HL-60/S4 treated with phorbol 12-myristate 13-acetate at 8.2 ng/mL for 4 days and 3 days (cell line): ENCODE results near the gene TAF3.

Experiments
- in situ Hi-C: fragments of 300-500 bp; cut with MboI; formaldehyde crosslinking; loops from 2 replicates; pipeline ENCODE4 v1.15.0; 2022; ENCODE audit warnings: low sequenced_read_pairs

Gene TAF3

DNA sequence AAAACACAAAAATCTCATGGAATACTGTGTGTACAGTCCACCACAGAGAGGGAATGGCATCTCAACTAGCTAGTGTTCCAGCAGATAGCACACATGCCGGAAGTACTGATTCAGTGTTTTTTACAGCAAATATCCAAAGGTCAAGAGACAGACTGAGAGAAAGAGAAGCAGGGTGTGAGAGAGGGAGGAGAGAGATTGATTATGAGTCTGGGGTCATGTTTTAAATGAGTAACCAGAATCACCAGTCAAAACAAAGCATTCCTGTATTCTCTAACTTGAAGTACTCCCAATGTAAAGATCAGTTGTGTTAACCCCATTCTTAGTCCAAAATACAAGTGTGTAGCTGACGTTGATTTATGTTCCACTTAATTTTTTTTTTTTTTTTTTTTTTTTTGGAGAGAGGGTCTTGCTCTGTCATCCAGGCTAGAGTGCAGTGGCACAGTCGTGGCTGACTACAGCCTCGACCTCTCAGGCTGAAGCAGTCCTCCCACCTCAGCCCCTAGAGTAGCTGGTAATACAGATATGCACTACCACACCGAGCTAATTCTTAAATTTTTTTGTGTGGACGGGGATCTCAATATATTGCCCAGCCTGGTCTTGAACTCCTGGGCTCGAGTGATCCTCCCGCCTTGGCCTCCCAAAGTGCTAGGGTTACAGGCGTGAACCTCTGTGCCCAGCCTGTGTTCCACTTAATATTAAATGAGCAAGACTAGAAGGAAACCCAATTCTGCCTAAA, 114.2 kb downstream of the TAF3 start:
- in situ Hi-C loops = no loop called here

DNA sequence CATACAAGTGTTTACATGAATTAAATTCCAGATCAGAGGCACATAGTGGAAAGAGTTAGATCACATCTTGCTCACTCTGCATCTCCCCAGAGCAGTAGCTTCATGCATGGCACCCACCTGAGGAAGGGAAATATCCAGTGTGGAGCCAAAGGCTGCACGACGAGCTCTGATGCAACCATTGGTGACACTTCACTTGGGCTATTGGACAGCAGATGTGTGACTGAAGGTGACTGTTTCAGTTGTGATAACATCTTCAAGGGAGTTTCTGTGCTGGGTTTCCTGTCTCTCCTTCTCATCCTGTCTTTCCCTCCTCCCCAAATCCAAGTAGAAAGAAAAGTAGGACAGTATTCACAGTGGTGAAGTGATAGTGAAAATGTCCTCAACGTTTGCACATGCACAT, 115.0 kb downstream of the TAF3 start:
- in situ Hi-C loops = no loop called here

DNA sequence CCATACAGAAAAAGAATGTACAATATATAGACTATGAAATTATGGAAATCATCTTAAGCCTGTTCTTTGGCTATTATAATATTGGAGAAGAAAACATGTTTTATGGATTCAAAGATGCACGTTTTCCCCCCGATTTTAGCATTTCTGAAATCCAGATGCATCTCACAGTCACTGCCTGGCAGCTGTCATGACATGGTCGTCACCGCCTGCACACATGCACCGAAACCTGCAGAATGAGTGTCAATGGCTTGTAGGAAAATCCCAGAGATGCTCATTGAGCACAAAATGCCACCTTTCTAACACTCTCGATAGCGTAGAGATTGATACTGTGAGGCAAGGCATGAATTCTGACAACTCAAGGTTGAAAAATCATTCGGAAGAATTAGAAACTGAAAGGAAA, 115.5 kb downstream of the TAF3 start:
- in situ Hi-C loops = no loop called here

DNA sequence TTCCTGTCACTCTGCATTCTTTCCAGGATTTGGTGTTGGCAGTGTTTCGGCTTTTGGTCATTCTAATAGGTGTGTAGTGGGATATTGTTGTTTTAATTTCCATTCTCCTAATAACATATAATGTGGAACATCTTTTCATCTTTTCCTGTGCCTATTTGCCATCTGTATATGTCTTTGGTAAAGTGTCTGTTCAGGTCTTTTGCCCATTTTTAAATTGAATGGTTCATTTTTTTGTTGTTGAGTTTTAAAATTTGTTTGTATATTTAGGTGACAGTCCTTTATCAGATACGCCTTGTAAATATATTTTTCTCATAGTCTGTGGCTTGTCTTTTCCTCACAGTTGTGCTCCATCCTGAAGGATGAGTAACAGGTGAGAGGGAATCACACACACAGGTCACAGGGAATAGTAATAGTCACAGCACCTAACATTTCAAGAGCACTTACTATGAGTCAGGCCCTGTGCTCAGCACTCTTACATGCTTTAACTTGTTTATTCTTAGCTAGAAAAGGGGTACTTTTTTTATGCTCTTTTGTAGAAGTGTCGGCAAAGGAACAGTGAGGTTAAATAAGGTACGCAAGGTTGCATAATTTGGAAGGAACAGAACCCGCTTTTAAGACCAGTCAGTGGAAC, 119.1 kb downstream of the TAF3 start:
- in situ Hi-C loops = no loop called here

DNA sequence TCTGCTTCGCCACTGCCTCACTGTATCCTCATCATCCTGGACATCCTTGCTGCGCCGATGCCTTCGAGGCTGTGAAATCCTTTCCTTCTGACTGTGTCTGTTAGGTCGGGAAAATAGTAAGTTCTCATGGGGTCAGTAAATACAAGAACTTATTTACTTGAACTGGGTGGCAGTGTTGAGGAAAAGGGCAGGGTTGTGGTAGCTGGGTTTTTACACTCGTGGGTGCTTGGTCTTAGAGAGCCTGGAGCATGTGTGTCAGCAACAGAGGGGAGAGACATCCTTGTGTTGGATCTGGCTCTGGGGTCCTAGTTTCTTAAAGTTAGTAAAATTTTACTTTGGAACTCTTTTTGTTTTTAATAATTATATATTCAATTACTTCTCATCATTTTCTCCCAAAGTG, 123.3 kb downstream of the TAF3 start:
- in situ Hi-C loops = no loop called here

DNA sequence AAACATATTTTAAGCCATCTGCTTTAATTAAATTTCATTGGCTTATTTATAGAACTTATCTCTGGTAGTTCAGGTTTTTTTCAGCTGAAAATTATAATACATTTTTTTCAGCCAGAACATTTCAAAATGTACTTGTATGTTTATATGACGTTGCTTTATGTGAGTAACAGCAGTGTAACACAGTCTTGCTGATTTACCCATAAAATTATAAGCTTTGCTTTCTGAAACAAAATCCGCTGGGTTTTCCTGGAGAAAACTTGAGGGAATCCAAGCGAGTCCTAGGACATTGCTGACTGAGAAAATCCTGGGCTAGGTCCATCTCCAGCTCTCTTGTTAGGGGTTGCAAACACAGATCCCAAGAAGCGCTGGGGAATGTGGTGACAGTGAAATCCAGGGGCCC, 124.0 kb downstream of the TAF3 start:
- in situ Hi-C loops = no loop called here

DNA sequence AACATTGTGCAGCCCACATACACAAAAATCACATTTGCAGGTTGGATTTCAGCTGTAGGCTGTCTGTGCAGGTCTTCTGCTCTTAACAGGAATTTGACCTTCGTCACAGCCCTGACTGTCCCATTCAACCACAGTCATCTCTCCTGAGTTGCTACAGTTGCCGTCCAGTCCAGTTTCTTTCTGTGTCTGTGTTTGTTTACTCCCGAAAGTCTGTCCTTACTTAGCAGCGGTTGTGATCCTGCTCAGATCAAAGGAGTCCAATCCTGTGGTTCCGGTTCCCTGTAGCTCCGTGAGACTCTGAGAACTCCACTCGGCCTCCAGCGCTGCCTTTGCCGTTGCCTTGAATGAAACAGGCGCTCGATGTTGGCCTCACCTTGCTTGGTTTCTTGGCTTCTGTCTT, 124.6 kb downstream of the TAF3 start:
- in situ Hi-C loops = no loop called here

DNA sequence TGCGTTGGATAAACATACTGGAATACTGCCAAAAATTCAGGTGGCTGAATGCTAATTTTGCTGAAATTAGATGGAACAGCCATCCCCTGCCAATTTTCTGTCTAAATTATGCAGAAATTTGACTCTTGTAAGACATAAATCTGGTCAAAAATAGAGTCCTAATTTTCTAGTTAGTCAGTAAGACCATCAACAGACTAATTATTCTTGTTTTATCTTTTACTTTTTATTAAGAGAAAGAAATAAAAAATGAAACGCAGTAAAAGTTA, 125.8 kb downstream of the TAF3 start:
- in situ Hi-C loops = no loop called here

DNA sequence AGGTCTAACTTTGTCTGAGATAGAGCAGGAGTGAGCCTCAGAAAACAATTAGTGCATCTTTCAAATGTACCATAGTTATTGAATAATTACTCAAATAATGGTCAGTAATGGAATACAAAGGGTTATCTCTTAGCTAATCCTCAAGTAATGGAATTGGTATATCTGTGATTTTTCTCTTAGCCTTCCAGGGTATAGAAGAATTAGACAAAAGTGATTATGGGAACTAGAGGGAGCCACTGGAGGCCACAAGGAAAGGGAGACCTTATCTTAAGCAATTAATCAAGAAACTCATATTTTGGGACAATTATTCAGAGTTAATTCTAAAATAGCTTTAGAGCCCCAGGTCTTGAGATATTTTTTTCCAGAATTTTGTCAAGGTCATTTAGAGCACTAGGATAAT, 126.2 kb downstream of the TAF3 start:
- in situ Hi-C loops = no loop called here

DNA sequence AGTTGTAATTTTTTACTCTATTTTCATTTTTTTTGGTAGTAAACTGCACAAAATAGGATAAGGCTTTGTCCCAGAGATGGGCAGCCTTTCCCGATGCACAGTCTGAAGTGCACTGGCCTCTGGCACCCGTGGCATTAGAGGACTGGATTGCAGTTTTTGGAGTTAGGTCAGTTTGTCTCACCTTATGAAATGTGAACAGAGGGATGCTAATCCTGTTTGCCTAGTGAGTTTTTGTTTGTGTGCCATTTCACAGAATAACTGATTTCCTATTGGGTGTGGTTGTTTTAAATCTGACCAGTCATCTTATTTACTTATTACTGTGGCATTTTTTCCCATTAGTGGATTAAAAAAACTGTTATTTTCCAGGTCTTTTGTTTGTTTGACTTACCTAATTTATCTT, 126.7 kb downstream of the TAF3 start:
- in situ Hi-C loops = no loop called here

DNA sequence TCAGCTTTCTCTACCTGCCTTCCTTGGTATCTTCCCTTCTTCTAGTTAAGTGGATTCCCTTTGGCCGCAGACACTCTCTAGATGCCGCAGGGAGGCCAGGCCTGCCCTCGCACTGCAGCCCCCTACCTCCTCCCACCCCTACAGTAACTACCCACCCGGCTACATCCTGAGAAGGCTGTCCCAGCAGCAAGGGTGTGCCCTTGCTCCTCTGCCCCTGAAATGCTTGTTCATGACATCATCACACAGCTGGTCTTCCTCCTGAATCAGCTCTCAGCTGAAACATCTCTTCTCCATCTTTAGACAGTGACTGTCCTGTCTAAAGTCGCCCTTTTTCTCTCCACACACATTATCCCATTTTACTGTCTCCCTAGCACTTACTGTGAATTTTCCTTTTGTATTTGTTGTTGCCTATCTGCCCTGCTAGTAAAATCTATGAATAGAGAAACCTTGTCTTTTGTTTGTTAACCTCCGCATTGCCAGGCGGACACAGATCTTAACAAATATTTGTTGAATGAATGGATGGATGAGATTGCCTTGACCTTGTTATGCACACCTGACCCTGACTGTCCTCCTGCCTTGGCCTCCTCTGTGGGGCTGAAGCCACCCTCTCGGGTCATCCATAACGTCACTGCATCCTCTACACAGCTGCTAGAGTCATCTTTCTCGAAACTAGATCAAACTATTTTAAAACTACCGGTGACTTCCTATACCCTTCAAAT, 127.3 kb downstream of the TAF3 start:
- in situ Hi-C loops = no loop called here

DNA sequence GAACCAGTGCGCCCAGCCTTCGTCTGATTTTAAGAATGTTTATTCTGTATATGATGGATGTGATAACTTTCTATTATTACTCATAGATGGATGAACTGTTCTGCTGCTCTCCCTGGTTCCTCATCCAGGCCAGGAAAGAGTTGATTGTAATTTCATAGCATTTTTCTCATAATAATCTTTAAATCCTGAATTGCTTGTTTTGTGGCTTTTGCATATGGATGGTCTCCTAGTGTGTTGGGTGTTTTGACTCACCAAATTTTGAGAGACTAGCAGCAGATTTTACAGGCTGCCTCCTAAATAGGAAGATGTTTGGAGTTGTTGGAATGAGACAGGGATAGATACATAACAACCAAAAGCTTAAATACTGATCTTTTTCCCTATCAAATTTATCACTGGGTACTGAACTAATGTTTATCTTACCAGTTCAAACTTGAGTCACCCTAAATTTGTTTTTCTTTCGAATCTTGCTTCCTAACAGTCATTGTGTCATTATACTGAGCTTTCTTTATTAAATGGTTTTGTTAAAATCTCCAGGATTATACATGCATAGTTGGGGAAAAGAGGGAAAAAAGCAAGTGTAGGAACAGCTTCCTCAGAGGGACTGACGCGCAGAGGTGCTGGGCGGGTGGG, 130.2 kb downstream of the TAF3 start:
- in situ Hi-C loops = no loop called here

DNA sequence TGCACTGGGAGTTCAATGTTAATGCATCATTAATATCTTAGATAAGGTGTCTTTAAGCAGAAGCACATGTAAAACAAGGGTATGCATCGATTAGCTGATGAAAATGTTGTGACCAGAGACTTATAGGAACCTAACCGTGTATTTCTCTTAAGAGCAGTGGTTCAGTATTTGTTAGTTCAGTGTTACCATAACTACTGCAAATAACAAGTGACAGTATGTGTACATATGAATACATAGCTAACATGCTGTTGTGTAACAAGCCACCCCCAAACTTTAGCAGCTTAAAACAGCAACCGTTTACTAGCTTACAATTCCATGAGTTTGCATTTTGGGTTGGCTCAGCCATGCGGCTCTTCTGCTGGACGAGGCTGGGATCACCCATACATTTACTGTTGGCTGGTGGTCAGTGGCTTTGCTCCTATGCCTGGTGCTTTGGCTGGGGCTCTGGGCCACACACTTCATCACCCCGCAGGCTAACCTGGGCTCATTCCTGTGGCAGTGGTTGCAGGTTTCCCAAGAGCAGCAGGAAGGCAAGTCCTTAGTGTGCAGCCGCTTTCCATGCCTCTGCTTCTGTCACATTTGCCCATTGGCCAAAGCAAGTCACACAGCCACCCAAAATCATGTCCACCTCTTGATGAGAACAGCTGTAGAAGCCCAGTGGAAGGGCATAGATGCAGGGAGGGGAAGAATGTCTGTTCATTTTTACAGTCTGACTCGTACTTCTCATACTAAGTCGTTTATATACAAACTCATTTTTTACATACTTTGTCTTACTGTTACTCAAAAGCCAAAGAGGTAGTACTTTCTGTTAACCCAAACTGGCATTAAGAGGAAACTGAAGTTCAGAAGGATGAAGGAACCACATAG, 132.9 kb downstream of the TAF3 start:
- in situ Hi-C loops = no loop called here

DNA sequence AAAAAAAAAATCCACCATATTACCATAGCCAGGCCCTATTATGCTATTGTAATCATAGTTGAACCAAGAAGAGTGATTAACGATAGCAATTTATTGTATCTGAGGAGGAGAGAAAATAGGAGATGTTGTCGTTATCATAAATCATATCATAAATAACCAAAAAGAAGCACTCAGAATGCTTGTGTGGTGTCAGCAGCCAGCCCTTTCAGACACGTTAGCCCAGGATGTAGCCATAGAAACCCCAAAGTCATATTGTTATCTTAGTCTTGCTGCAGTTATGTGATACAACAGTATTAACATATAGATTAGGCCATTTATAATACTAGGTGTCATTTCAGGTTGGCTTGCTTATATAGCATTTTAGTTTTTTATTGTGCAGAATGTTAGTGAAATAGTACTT, 134.0 kb downstream of the TAF3 start:
- in situ Hi-C loops = no loop called here

DNA sequence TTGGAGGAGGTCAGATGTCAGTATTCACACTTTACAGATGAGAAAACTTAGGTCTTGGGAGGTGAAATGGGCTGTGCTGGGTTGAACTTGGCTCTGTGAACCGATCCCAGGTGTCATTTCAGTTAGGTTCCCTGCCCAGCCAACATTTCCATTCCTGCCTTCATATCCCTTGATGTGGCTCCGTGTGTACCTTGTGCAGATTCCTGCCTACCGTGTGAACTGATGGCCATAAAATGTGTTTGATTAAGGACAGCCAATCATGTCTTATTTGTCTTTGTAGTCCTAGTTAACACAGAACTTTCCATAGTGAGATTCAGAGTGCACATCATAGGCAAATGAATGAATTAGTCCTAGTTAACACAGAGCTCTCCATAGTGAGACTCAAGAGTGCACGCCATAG, 135.1 kb downstream of the TAF3 start:
- in situ Hi-C loops = no loop called here

DNA sequence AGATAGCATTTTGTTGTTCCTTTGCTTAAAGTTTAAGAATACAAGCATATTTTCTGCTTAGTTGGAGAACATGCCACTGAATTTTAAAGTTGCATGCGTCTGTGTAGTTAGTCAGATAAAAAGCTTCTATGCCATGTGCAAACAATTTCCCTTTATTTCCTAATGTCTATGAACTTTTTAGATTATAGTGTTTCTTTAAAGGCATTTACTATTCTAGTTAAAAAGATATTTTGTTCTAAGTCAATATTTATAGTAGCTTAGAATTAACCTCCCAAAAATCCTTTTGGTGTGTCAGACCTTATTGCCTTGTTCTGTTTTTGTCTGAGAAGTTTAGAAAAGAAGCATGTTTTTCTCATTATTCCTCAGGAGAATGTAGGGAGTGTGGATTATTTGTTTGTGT, 137.1 kb downstream of the TAF3 start:
- in situ Hi-C loops = no loop called here

DNA sequence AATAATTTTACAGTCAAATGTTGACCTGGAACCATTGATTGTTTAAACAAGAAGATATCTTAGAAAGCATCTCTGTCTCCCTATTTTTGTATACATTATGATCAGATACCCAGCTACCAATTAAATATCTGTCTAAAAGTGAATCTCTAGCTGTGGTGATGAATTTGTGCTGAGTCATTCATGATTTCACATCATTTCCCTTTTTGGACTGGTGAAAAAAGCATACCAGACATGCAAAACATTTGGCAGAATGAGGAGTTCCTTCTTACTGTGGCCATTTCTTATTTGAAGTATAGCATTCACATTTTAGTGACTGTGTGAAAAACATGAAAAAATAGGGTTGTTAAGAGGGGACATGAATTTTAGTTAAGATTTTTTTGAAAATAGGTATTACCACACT, 138.2 kb downstream of the TAF3 start:
- in situ Hi-C loops = no loop called here

DNA sequence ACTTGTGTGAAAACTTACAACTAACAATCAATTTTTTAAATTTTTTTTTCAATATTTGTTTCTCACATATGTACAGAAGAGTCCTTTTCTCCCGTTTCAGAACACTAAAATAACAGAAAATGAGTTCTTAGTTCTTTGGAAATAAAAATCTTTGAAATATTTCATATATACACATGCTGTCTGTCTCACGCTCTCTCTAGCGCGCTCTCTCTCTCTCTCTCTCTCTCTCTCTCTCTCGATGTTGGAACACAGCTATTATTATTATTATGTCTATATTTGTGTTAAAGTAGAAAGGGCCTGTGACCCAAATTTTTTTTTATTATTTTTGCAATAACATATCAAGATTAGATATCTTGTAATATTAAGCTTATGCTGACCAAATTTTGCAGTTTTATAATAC, 139.3 kb downstream of the TAF3 start:
- in situ Hi-C loops = no loop called here

DNA sequence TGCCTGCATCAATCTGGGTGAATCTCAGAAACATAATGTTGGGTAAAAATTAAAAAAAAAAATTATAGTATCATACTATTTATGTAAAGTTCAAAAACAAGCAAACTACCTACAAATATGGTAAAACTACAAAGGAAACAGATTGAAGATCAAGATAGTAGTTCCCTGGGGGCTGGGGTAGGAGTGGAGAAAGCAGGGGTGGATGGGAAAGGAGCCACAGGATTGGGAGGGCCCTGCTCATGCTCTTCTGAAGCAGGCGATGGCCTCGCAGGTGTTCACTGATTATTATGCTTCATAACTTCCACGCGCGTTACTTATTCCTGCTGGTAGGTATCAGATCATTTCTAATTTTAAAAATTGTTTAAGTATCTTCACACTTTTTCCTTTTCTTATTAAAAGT, 140.1 kb downstream of the TAF3 start:
- in situ Hi-C loops = no loop called here

DNA sequence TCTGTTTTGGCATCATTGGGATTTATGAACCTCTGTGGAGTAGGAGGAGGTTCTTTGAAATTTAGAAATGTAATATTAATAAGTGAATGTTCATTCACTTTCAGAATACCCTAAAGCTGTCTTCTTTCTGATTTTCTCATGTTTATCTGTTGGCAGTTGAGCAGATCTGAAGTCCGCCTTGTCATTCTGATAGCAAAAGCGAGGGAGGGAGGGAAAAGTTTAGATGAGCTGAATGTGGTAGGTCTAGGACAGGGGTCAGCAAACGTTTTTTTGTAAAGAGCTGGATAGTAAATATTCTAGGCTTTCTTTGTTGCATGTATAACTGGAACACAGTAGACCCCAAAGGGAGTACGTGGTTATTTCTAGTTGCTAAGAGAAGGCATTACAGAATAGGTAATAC, 141.8 kb downstream of the TAF3 start:
- in situ Hi-C loops = no loop called here

DNA sequence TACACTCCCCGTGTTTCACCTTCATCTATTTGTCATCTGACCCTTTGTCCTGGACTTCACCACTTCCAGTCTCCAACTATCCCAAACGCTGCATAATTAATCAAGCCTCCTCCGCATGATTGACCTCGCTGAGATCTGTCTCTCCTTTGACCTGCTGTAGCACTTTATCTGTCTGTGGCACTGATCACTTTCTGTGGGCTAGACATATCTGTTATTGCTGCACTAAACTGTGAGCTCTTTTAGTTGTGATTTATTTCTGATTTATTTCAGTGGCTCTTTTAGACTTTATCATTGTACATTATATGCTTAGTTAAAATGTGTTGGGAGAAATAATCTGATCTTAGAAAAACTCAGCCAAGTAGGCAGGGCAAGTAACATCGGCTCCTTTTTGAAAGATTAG, 144.3 kb downstream of the TAF3 start:
- in situ Hi-C loops = no loop called here
